Measurements from ENCODE around the gene GPR62.
"Not testable (repeated sequence)": the region's sequence is repeated elsewhere in the genome, so short reads cannot be mapped to it uniquely, and the experiment has no call there.

Gene GPR62

DNA sequence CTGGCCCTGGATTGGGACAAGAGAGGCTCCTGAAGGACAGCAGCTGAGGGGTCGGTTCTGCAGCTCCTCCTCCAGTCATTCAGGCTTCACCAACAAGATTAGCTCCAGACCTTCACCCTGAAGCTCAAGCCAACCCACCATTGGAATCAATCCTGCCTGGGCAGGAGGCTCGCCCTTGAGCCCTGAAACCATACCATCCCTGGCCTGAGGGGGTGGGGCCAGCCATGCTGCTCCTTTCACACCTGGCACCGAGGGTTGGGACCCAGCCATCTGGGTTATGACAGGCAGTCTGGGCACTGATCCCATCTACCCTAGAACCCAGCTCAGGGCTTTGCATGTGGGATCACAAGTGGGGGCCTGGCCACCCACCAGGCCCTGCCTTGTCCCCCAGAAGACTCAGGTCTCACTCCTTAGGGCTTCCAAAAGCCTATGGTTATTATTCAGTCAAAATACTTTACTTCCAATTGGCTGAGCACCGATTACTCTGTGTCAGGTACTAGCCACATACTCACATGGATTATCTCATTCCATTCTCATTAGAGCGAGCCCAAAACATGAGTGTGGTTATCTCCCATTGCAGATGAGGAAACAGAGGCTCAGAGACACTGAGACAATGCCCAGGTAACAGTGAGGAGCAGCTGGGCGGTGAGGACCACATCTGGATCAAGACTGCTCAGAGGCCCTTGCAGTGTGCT lies 15.6 kb downstream of the GPR62 start:
- no peak for DNase-seq (ENCODE audit: low read depth)

DNA sequence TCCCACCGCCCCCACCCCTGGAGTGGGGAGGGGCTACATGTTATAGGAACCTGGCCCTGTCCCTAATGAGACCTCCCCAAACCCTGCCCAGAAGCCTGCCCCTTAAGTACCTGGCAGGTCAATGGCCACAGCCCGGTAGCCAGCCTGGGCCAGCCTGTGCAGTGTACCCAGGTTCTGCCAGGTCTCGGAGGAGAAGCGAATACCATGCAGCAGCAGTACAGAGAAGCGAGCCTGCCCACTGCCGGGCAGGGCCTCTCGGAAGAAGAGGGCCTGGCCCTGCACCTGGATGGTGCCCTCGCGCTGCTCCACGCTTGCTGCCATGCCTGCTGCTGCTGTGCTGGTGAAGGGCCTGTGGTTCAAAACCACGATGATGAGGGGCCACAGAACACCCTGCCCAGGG lies 16.2 kb downstream of the GPR62 start:
- DNase-seq (ENCODE audit: low read depth) = no peak

DNA sequence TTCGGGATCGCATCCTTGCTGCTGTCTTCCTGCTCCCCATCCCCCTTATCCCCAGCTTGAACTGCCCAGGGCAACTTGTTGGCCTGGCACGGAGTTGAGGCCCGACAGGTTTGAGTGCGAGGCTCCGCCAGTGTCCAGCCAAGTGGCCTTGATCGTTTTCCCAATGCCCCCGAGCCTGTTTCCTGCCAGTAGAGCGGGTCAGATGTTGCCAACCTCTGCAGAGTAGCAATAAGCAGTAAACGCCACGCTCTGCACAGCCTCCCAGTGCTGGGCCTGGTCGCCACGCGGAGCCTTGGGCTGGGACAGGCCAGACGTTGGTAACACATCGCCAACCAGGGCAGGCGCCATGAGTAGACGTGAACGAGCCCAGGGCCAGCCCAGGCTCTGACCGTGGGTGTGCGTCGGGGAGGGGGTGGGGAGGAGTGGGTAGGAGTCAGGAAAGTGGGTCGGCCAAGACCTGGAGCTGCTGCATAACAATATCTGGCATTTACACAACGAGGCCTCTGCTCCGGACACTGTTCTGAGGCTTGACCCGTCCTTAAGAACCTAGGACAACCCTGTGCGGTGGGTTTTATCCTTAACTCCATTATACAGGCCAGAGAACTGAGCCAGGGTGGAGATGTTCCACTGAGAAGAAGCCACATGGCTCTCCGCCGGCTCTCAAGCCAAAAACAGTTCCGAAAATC lies 19.2 kb downstream of the GPR62 start:
- no peak for DNase-seq (ENCODE audit: low read depth)

- DNase-seq (ENCODE audit: low read depth) = peak; percentile 73
These were observed 20.0 kb downstream of the GPR62 start, which contains the start of gene ABHD14A for GRCh38 chr3:51974963-51975851. Gene ABHD14A, plus strand, starts transcription at chr3:51975064. Its CDS starts 72 bp downstream, at chr3:51975136.

- DNase-seq (ENCODE audit: low read depth) = peak; percentile 73
These were observed 20.8 kb downstream of the GPR62 start for GRCh38 chr3:51975852-51976549.

DNA sequence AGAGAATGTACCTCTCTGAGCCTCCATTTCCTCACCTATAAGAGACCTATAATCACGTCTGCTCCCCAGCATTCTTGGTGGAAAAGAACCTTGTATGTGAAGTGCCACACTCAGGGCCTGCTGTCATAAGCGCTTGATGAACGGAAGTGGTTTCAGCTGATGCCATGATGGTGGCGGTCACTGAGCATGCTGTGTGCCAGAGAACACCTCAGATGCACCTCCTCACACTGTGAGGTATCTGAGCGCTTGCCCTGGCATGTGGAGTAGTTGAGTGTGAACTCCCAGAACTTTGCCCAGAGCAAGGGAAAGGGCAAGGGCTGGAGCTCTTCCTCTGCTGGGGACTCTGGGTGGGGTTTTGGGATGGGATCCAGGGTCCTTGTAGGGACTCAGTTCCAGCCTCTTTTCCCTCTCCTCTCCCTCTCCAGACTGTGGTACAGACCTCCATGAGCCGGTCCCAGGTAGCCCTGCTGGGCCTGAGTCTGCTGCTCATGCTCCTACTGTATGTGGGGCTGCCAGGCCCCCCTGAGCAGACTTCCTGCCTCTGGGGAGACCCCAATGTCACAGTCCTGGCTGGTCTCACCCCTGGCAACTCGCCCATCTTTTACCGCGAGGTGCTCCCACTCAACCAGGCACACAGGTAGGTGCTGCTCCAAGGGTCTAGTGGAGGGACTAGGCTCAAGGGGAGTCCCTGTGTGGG lies 22.4 kb downstream of the GPR62 start:
- no peak for DNase-seq (ENCODE audit: low read depth)

DNA sequence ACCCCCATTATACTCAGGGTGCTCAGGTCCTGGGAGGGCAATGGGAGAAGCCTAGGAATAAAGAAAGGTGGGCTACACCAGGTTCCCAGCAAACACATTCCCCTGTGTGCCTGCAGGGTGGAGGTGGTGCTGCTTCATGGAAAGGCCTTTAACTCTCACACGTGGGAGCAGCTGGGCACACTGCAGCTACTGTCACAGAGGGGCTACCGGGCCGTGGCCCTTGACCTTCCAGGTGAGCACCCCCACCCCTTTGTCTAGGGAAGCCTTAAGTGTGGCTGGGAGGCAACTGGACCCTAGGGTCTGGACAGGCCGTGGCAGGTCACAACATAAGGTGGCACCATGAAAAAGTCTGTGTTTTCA lies 22.9 kb downstream of the GPR62 start:
- DNase-seq (ENCODE audit: low read depth) = no peak

DNA sequence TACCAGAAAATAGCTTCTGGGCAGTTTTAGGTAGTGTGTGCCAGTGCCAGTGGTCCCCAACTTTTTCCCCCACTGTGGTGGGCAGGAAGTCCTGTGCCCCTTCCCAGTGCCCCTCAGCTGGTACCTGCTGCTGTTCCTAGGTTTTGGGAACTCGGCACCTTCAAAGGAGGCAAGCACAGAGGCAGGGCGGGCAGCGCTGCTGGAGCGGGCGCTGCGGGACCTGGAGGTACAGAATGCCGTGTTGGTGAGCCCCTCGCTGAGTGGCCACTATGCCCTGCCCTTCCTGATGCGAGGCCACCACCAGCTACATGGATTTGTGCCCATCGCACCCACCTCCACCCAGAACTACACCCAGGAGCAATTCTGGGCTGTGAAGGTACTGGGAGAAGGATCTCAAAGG lies 25.1 kb downstream of the GPR62 start:
- DNase-seq (ENCODE audit: low read depth) = no peak

DNA sequence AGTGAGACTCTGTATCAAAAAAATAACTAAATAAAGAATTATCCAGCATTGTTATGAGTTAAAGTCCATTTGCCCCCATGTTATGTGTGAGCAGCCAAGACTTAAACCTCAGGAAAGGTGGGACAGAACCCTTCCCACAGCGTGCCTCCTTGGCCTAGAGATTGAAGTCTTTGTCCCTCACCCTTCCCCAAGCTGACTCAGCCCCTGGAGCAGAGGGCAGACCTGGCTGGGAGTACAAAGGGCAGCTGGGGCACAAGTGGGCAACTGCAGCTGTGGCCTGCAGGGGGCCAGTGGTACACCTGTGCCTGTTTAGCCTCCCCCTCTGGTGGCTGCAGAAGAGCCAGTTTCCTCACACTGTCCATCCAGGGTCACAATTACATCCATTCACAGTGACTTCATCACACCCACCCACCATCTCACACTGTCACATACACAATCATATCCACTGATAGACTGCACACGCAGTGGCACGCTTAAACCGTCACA lies 27.2 kb downstream of the GPR62 start:
- no peak for DNase-seq (ENCODE audit: low read depth)

GRCh38 chr3:51982838-51983577 lies 27.8 kb downstream of the GPR62 start, which contains the start of gene ACY1:
Gene ACY1, plus strand, starts transcription at chr3:51983535. Its CDS starts 530 bp downstream, at chr3:51984065.
- peak; percentile 89 for DNase-seq (ENCODE audit: low read depth)

DNA sequence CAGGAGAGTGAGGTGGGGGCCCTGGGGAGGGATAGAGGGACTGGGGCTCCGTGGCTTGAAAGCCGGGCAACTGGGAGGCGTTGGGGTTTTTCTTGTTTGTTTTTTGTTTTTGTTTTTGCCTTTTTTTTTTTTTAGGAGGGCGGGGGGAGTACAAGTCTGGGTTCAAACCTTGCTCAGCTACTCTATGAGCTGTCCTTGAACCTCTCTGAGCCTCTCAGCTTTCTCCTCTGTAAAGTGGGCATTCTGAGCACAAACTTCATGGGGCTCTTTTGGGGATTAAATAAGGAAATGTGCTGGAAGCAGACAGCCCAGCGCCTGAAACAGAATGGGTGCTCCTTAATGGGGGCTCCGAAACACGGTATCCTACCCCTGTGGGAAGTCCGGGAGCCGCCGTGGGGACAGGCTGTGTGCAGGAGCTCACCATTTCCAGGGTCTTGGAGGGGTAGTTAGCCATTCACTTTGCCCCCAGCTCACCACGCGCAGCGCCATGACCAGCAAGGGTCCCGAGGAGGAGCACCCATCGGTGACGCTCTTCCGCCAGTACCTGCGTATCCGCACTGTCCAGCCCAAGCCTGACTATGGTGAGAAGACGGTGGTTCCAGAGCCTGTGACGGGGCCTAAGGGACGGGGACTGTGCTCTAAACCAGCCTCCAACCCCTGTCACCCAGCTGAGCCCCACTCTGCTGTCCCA lies 28.5 kb downstream of the GPR62 start:
- DNase-seq (ENCODE audit: low read depth) = no peak

DNA sequence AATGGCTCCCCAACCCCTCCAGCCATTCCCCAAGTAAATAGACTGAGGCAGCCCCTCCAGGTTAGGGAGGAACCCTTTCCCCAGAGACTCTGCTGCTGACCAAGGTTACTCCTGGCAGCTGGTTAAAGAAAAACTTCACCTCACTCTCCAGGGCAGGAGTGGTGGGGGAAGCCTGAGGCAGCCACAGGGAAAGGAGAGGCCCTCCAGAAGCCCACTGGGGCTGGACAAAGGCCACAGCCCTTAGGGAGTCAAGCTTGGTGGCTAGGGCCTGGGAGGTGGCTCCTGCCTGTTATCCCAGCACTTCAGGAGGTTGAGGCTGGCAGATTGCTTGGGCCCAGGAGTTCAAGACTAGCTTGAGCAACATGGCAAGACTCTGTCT lies 29.1 kb downstream of the GPR62 start:
- no peak for DNase-seq (ENCODE audit: low read depth)

DNA sequence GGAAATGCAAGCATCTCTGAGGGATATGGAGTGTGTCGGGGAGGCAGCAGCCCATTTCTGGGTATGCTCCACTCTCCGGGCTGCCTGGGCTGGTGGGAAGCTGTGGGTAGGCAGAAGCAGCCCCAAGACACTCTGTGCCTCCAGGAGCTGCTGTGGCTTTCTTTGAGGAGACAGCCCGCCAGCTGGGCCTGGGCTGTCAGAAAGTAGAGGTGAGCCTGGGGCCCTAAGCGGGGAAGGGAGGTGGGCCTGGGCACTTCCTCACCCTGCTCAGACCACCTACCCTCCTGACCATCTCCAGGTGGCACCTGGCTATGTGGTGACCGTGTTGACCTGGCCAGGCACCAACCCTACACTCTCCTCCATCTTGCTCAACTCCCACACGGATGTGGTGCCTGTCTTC lies 29.9 kb downstream of the GPR62 start:
- DNase-seq (ENCODE audit: low read depth) = no peak

- no peak for DNase-seq (ENCODE audit: low read depth)
These were observed 31.1 kb downstream of the GPR62 start for GRCh38 chr3:51986010-51986947.

DNA sequence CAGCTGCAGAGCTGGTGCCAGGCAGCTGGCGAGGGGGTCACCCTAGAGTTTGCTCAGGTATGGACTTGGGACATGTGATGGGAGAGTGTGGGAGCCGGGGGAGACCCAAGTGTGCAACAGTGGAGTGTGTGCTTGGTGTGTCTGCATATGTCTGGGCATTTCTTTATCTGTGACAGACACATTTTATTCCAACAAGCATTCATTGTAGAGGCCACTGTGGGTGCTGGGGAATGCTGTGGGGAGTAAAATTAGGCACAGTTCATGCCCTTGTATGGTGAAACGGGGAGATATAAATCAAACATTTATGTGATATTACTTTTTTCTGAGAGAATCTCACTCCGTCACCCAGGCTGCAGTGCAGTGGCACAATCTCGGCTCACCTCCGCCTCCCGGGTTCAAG lies 32.4 kb downstream of the GPR62 start:
- no peak for DNase-seq (ENCODE audit: low read depth)

GRCh38 chr3:51988286-51989146 lies 33.3 kb downstream of the GPR62 start:
- no peak for DNase-seq (ENCODE audit: low read depth)

- DNase-seq (ENCODE audit: low read depth) = not testable (repeated sequence)
These were observed 35.4 kb downstream of the GPR62 start for GRCh38 chr3:51990501-51990971.
